ENCODE measurements around the gene CFH. TPM values are rescaled to one million over a fixed set of nuclear protein-coding genes. Genes with fewer than 3 reads are reported as not detected.

Gene CFH
- total RNA-seq, 3 donors from 2014 or later (not counting 1 experiment from before 2014, with no cell fraction given): 0.88 to 2.8 (median 2.7) TPM

DNA sequence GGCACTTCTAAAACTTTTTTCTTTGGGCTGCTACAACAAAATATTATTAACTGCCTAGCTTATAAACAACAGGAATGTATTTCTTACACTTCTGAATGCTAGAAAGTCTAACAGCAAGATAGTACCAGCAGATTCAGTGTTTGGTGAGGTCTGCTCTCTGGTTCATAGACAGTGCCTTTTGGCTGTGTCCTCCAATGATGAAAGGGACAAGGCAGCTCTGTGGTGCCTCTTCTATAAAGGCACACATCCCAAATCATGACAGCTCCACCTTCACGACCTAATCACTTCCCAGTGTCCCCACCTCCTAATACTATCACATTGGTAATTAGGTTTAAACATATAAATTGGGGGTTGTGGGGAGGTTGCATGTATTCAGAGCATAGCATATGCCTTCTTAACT, 9.5 kb downstream of the CFH start:
- no peaks in the 10 kb centered on the region for H3K9me3 ChIP-seq (ENCODE audit: control insufficient read depth, insufficient read depth, low read length)
- Mint-ChIP-seq H3K9me3 (no peaks in the 10 kb centered on the region), H3K27ac (no peak overlapping the region), H3K4me1 (peaks cover 0 to 6% of the 10 kb centered on the region in 2 donors), H3K36me3 (no peaks in the 10 kb centered on the region), H3K4me3 (no peak overlapping the region), H3K27me3 (ENCODE audit: low read depth in 2 of 2) (no peaks in the 10 kb centered on the region)
- WGBS (ENCODE audit: insufficient coverage): no CpG with 5 or more reads among the region's 1 CpG
- DNase-seq (no peak), ATAC-seq (no peak)
- no peak overlapping the region for H3K27ac ChIP-seq (ENCODE audit: low read length)
- no peak for TF ChIP-seq CTCF (IDR thresholded peaks at IDR 0.05)
- intact Hi-C loops (cut with micrococcal nuclease): loop anchor here (2.0 kb wide), 1 partner anchor 513 kb away; no protein-coding TSS in a partner anchor
- no peaks in the 10 kb centered on the region for H3K36me3 ChIP-seq (ENCODE audit: control insufficient read depth, insufficient read depth, low read length)
- no peak overlapping the region for H3K4me3 ChIP-seq (ENCODE audit: low read length)
- no peaks in the 10 kb centered on the region for H3K4me1 ChIP-seq (ENCODE audit: control insufficient read depth, insufficient read depth, low read length)
- H3K27me3 ChIP-seq (ENCODE audit: control insufficient read depth, insufficient read depth, low read length): no peaks in the 10 kb centered on the region

- H3K9me3 Mint-ChIP-seq: peaks cover 0 to 3% of the 10 kb centered on the region in 2 donors
- H3K4me3 Mint-ChIP-seq: no peak overlapping the region
- Histone ChIP-seq H3K4me3 (ENCODE audit: low read length) (no peak overlapping the region), H3K27ac (ENCODE audit: low read length) (no peak overlapping the region), H3K27me3 (ENCODE audit: control insufficient read depth, insufficient read depth, low read length) (no peaks in the 10 kb centered on the region), H3K4me1 (ENCODE audit: control insufficient read depth, insufficient read depth, low read length) (no peaks in the 10 kb centered on the region), H3K9me3 (ENCODE audit: control insufficient read depth, insufficient read depth, low read length) (no peaks in the 10 kb centered on the region), H3K36me3 (ENCODE audit: control insufficient read depth, insufficient read depth, low read length) (no peaks in the 10 kb centered on the region)
- TF ChIP-seq CTCF (IDR thresholded peaks at IDR 0.05): no peak
- no peak overlapping the region for H3K27ac Mint-ChIP-seq
- peaks cover 12% of the 10 kb centered on the region for H3K36me3 Mint-ChIP-seq
- H3K27me3 Mint-ChIP-seq (ENCODE audit: low read depth in 2 of 2): no peaks in the 10 kb centered on the region
- intact Hi-C loops (cut with micrococcal nuclease): no loop called here
- 100% methylated on average over 1 of the region's 1 CpG for WGBS (ENCODE audit: insufficient coverage)
- no peaks in the 10 kb centered on the region for H3K4me1 Mint-ChIP-seq
- ATAC-seq (no peak), DNase-seq (no peak)
Measured at GRCh38 chr1:196667131-196667530, 15.3 kb downstream of the CFH start.

GRCh38 chr1:196669051-196669450, 17.2 kb downstream of the CFH start:
- Mint-ChIP-seq H3K36me3 (peaks cover 12% of the 10 kb centered on the region), H3K27me3 (ENCODE audit: low read depth in 2 of 2) (no peaks in the 10 kb centered on the region), H3K4me3 (no peak overlapping the region), H3K27ac (no peak overlapping the region), H3K4me1 (no peaks in the 10 kb centered on the region), H3K9me3 (peaks cover 0 to 3% of the 10 kb centered on the region in 2 donors)
- Histone ChIP-seq H3K4me3 (ENCODE audit: low read length) (no peak overlapping the region), H3K36me3 (ENCODE audit: control insufficient read depth, insufficient read depth, low read length) (no peaks in the 10 kb centered on the region), H3K9me3 (ENCODE audit: control insufficient read depth, insufficient read depth, low read length) (no peaks in the 10 kb centered on the region), H3K4me1 (ENCODE audit: control insufficient read depth, insufficient read depth, low read length) (no peaks in the 10 kb centered on the region), H3K27me3 (ENCODE audit: control insufficient read depth, insufficient read depth, low read length) (no peaks in the 10 kb centered on the region), H3K27ac (ENCODE audit: low read length) (no peak overlapping the region)
- WGBS (ENCODE audit: insufficient coverage): 87% methylated on average over 2 of the region's 2 CpGs
- TF ChIP-seq CTCF (IDR thresholded peaks at IDR 0.05): no peak
- intact Hi-C loops (cut with micrococcal nuclease): no loop called here
- DNase-seq (no peak), ATAC-seq (no peak)

DNA sequence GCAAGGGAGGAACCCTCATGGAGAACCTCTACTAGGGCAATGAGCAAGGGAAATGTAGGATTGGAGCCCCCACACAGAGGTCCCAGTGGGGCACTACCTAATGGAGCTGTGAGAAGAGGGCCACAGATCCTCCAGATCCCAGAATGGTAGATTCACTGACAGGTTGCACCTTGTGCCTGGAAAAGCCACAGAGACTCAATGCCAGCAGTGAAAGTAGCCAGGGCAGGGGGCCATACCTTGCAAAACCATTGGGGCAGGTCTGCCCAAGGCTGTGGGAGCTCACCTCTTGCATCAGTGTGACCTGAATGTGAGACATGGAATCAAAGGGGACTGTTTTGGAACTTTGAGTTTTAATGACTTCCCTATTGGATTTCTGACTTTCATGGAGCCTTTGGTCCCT, 17.9 kb downstream of the CFH start:
- Mint-ChIP-seq H3K9me3 (peaks cover 0 to 3% of the 10 kb centered on the region in 2 donors), H3K36me3 (peaks cover 12% of the 10 kb centered on the region), H3K4me3 (no peak overlapping the region), H3K4me1 (no peaks in the 10 kb centered on the region), H3K27ac (no peak overlapping the region), H3K27me3 (ENCODE audit: low read depth in 2 of 2) (no peaks in the 10 kb centered on the region)
- intact Hi-C loops (cut with micrococcal nuclease): no loop called here
- Histone ChIP-seq H3K4me1 (ENCODE audit: control insufficient read depth, insufficient read depth, low read length) (no peaks in the 10 kb centered on the region), H3K9me3 (ENCODE audit: control insufficient read depth, insufficient read depth, low read length) (no peaks in the 10 kb centered on the region), H3K4me3 (ENCODE audit: low read length) (no peak overlapping the region), H3K36me3 (ENCODE audit: control insufficient read depth, insufficient read depth, low read length) (no peaks in the 10 kb centered on the region), H3K27ac (ENCODE audit: low read length) (no peak overlapping the region), H3K27me3 (ENCODE audit: control insufficient read depth, insufficient read depth, low read length) (no peaks in the 10 kb centered on the region)
- no peak for ATAC-seq
- no peak for DNase-seq
- no peak for TF ChIP-seq CTCF (IDR thresholded peaks at IDR 0.05)
